IMR-90 (cell line): ENCODE results near the gene EGFL8. TPM values are rescaled to one million over a fixed set of nuclear protein-coding genes. Genes with fewer than 3 reads are reported as not detected.

ENCODE experiments used
- ATAC-seq: fragments of 200-7000 bp; cut with Tn5 transposase; 2 replicates; pipeline ENCODE4 v1.9.1; 2020; ENCODE audit warnings: low read depth, mild to moderate bottlenecking, moderate library complexity
- BruUV-seq: library from RNA; stranded (reverse); fragments of 400-500 nt; replicated peaks from 2 replicates; lab custom pipeline; 2021; lab: Mats Ljungman, UMichigan
- CTCF ChIA-PET: fragments of 300-600 bp; formaldehyde crosslinking; extraction: SDS; loops from one replicate; lab custom pipeline; 2021; ENCODE audit warnings: antibody characterized with exemption; lab: Yijun Ruan, JAX
- POLR2A ChIA-PET: fragments of 300-600 bp; sonication (Branson Sonifier 250); formaldehyde crosslinking; loops from one replicate; lab custom pipeline; 2022; ENCODE audit warnings: antibody characterized with exemption; ENCODE audit not compliant: unreplicated experiment; lab: Charles Lee
- DNase-seq: peaks from one replicate; pipeline ENCODE4 v3.0.0; 2013
- H2AFZ ChIP-seq: replicated peaks from 2 replicates; pipeline ENCODE3; 2013; ENCODE audit warnings: low read length, mild to moderate bottlenecking; ENCODE audit not compliant: poor library complexity
- H2AK5ac ChIP-seq: 2 replicates; pipeline ENCODE4 v1.6.1; 2013; ENCODE audit warnings: low read depth, low read length, inconsistent platforms
- H2AK9ac ChIP-seq: replicated peaks from 2 replicates; pipeline ENCODE3; 2013; ENCODE audit warnings: mild to moderate bottlenecking, low read depth, low read length, moderate library complexity; ENCODE audit not compliant: poor library complexity
- H2BK120ac ChIP-seq: 2 replicates; pipeline ENCODE4 v1.6.1; 2013; ENCODE audit warnings: low read depth, low read length, inconsistent platforms
- H2BK15ac ChIP-seq: 3 replicates; pipeline ENCODE4 v1.6.1; 2013; ENCODE audit warnings: low read depth, low read length, inconsistent platforms
- H2BK20ac ChIP-seq: 2 replicates; pipeline ENCODE4 v1.6.1; 2013; ENCODE audit warnings: low read depth, mild to moderate bottlenecking, inconsistent platforms, low read length, moderate library complexity
- H2BK5ac ChIP-seq: 2 replicates; pipeline ENCODE4 v1.6.1; 2013; ENCODE audit warnings: mild to moderate bottlenecking, low read depth, low read length, inconsistent platforms; ENCODE audit not compliant: poor library complexity, severe bottlenecking
- H3K14ac ChIP-seq: replicated peaks from 2 replicates; pipeline ENCODE4 v1.6.1; 2013; ENCODE audit warnings: low read depth, low read length, inconsistent platforms
- H3K18ac ChIP-seq: 2 replicates; pipeline ENCODE4 v1.6.1; 2013; ENCODE audit warnings: low read depth, low read length, control low read depth
- H3K23ac ChIP-seq: 2 replicates; pipeline ENCODE4 v1.6.1; 2013; ENCODE audit warnings: low read depth, low read length, inconsistent platforms
- H3K27ac ChIP-seq: 2 replicates; pipeline ENCODE4 v1.5.1; 2013; ENCODE audit warnings: mild to moderate bottlenecking, control low read depth, low read length; ENCODE audit not compliant: insufficient read depth
- H3K27me3 ChIP-seq: 2 replicates; pipeline ENCODE4 v1.6.1; 2013; ENCODE audit warnings: low read length; ENCODE audit not compliant: control insufficient read depth, insufficient read depth
- H3K36me3 ChIP-seq: 2 replicates; pipeline ENCODE4 v1.6.1; 2013; ENCODE audit warnings: low read length, mixed read lengths; ENCODE audit not compliant: control insufficient read depth, insufficient read depth
- H3K4ac ChIP-seq: 2 replicates; pipeline ENCODE4 v1.6.1; 2013; ENCODE audit warnings: low read depth, low read length, inconsistent platforms
- H3K4me1 ChIP-seq: 2 replicates; pipeline ENCODE4 v1.6.1; 2013; ENCODE audit warnings: low read length, mixed read lengths; ENCODE audit not compliant: control insufficient read depth, insufficient read depth
- H3K4me2 ChIP-seq: 2 replicates; pipeline ENCODE4 v1.6.1; 2013; ENCODE audit warnings: low read depth, mild to moderate bottlenecking, control low read depth, low read length, moderate library complexity
- H3K4me3 ChIP-seq: 2 replicates; pipeline ENCODE4 v1.5.1; 2013; ENCODE audit warnings: low read depth, mild to moderate bottlenecking, control low read depth, low read length, moderate library complexity; ENCODE audit not compliant: insufficient read depth
- H3K56ac ChIP-seq: 2 replicates; pipeline ENCODE4 v1.6.1; 2013; ENCODE audit warnings: low read length, inconsistent platforms; ENCODE audit not compliant: insufficient read depth; ENCODE audit errors: extremely low read depth
- H3K79me1 ChIP-seq, 2 experiments: 2 replicates each; pipeline ENCODE4 v1.6.1; 2013; ENCODE audit warnings: low read length in 2 of 2, inconsistent platforms in 1 of 2, low read depth in 1 of 2
- H3K9ac ChIP-seq: 2 replicates; pipeline ENCODE4 v1.6.1; 2013; ENCODE audit warnings: low read depth, low read length, control low read depth
- H3K9me1 ChIP-seq: 2 replicates; pipeline ENCODE4 v1.6.1; 2013; ENCODE audit warnings: low read length, inconsistent platforms; ENCODE audit not compliant: insufficient read depth
- H3K9me3 ChIP-seq: 2 replicates; pipeline ENCODE4 v1.6.1; 2013; ENCODE audit warnings: low read length; ENCODE audit not compliant: control insufficient read depth, insufficient read depth
- H4K20me1 ChIP-seq: 2 replicates; pipeline ENCODE4 v1.6.1; 2013; ENCODE audit warnings: low read length, inconsistent platforms; ENCODE audit not compliant: insufficient read depth
- H4K5ac ChIP-seq: 2 replicates; pipeline ENCODE4 v1.6.1; 2013; ENCODE audit warnings: mild to moderate bottlenecking, low read depth, low read length, control low read depth
- H4K8ac ChIP-seq, 2 experiments: 2 replicates each; pipeline ENCODE4 v1.6.1; 2013; ENCODE audit warnings: low read depth in 2 of 2, low read length in 2 of 2, control low read depth in 1 of 2, inconsistent platforms in 1 of 2
- H4K91ac ChIP-seq: 2 replicates; pipeline ENCODE4 v1.6.1; 2013; ENCODE audit warnings: low read depth, low read length, inconsistent platforms; ENCODE audit not compliant: insufficient read depth
- CTCF ChIP-seq: conservative IDR thresholded peaks from 2 replicates; pipeline ENCODE4 v1.5.1; 2012; ENCODE audit warnings: mild to moderate bottlenecking, low read depth, low read length, improper control_type of control experiment
- MAFK ChIP-seq: IDR thresholded peaks from 2 replicates; pipeline ENCODE4 v1.6.1; 2012; ENCODE audit warnings: low read depth, low read length, improper control_type of control experiment
- MAZ ChIP-seq: IDR thresholded peaks from 2 replicates; pipeline ENCODE4 v1.6.1; 2012; ENCODE audit warnings: low read depth, mild to moderate bottlenecking, low read length, improper control_type of control experiment, moderate library complexity, borderline replicate concordance
- MXI1 ChIP-seq: IDR thresholded peaks from 2 replicates; pipeline ENCODE4 v1.6.1; 2012; ENCODE audit warnings: low read depth, mild to moderate bottlenecking, low read length, moderate library complexity, borderline replicate concordance
- RAD21 ChIP-seq: IDR thresholded peaks from 2 replicates; pipeline ENCODE4 v1.6.1; 2012; ENCODE audit warnings: low read length, improper control_type of control experiment
- RCOR1 ChIP-seq: IDR thresholded peaks from 2 replicates; pipeline ENCODE4 v1.6.1; 2012; ENCODE audit warnings: mild to moderate bottlenecking, low read length, improper control_type of control experiment; ENCODE audit not compliant: insufficient replicate concordance
- SMC3 ChIP-seq: fragments of 150-350 bp; IDR thresholded peaks from 2 replicates; pipeline ENCODE4 v1.6.1; 2016; ENCODE audit warnings: low read depth, mild to moderate bottlenecking, antibody characterized with exemption, low read length, moderate library complexity
- WGBS, 2 experiments: methylation state at CpG; one replicate each; pipeline versions ENCODE4 v1.1.5 to v1.1.7; 2013; ENCODE audit warnings: missing lambda C conversion rate in 2 of 2; ENCODE audit not compliant: insufficient read length in 1 of 2; ENCODE audit errors: extremely low coverage in 2 of 2; 5-methylcytosine and 5-hydroxymethylcytosine counted together
- dilution Hi-C: fragments of 300-500 bp; cut with HindIII; formaldehyde crosslinking; loops from one replicate; pipeline ENCODE4 v1.14.3; 2018; ENCODE audit warnings: low sequenced_read_pairs; ENCODE audit not compliant: unreplicated experiment
- in situ Hi-C: fragments of 300-500 bp; cut with MboI; formaldehyde crosslinking; loops from 3 replicates; pipeline ENCODE4 v1.14.3; 2019; ENCODE audit warnings: low sequenced_read_pairs, inconsistent platforms, mixed read lengths
- intact Hi-C: fragments of 100-400 bp; cut with micrococcal nuclease; formaldehyde crosslinking; loops from 2 replicates; pipeline ENCODE4 v1.10.0; 2022
- polyA plus RNA-seq, 3 experiments: library from polyadenylated mRNA; depleted of rRNA; stranded (reverse); fragments of >200 nt; gene quantifications; 2 replicates each; pipeline ENCODE4 v1.2.3, GENCODE V29; 2012; ENCODE audit warnings: low replicate concordance in 1 of 3
- total RNA-seq: library from RNA; depleted of rRNA; stranded (reverse); fragments of >200 nt; gene quantifications from 2 replicates; pipeline ENCODE4 v1.2.3, GENCODE V29; 2012

EGFL8 gene
- total and polyA plus RNA-seq, 2 of the 4 experiments (the other 2 are of a cell fraction), result 0.18 to 4.7 TPM

GRCh38 chr6:32117461-32117860 is 46.9 kb upstream of the EGFL8 start:
- WGBS, 2 experiments, result 80% methylated on average over 2 of the region's 9 CpGs; no CpG with 5 or more reads in 1 of the 2 experiments
- Histone ChIP-seq H4K8ac (no peak overlapping the region), H3K4me2 (no peak overlapping the region), H3K56ac (no peak overlapping the region), H3K79me1 (peaks cover 0 to 13% of the 10 kb centered on the region in 2 experiments; a peak in 1 of 4 replicates), H4K20me1 (peaks cover 4% of the 10 kb centered on the region; the same call in 1 of the 2 replicates), H2BK5ac (no peak overlapping the region), H3K23ac (no peak overlapping the region), H3K4me1 (peaks cover 21% of the 10 kb centered on the region), H3K9me1 (peaks cover 9% of the 10 kb centered on the region), H3K36me3 (peaks cover 39% of the 10 kb centered on the region), H2BK15ac (no peak overlapping the region), H2AK5ac (no peak overlapping the region), H3K9ac (no peak overlapping the region), H3K4ac (no peak overlapping the region), H2AK9ac (no peak overlapping the region), H2BK20ac (no peak overlapping the region; the same call in 1 of the 2 replicates), H2AFZ (no peak overlapping the region), H4K91ac (no peak overlapping the region), H3K4me3 (no peak overlapping the region), H3K27ac (no peak overlapping the region), H2BK120ac (no peak overlapping the region), H3K9me3 (no peaks in the 10 kb centered on the region), H3K14ac (no peak overlapping the region), H3K18ac (no peak overlapping the region), H3K27me3 (no peaks in the 10 kb centered on the region), H4K5ac (no peak overlapping the region)
- ATAC-seq (no peak), DNase-seq (no peak)
- dilution Hi-C loops (no loop called here), intact Hi-C loops (loop anchor here (5.0 kb wide), 2 partner anchors 60 to 295 kb away; partner anchors contain the start of genes AGPAT1 and RNF5), in situ Hi-C loops (loop anchor here (5.0 to 10.0 kb wide), 3 partner anchors 40 to 143 kb away; partner anchors contain the start of genes DXO, GPSM3 and PBX2)
- BruUV-seq, result no TSS peak
- POLR2A ChIA-PET, result no interaction called here
- TF ChIP-seq RCOR1 (no peak), CTCF (no peak), RAD21 (no peak), SMC3 (no peak), MXI1 (no peak), MAZ (no peak), MAFK (no peak)
- CTCF ChIA-PET, result interaction anchor here (0.6 to 1.9 kb wide), 3 partner anchors 9 to 46 kb away, joined by 3 to 6 read pairs (median 6); no protein-coding TSS in a partner anchor
